HepG2 (cell line): Measurements from ENCODE around the gene PIKFYVE. TPM values are rescaled to one million over a fixed set of nuclear protein-coding genes. Genes with fewer than 3 reads are reported as not detected.
A peak's percentile ranks its signal among the peaks of the same experiment; 100 is the strongest.
"Not testable (repeated sequence)": the region's sequence is repeated elsewhere in the genome, so short reads cannot be mapped to it uniquely, and the experiment has no call there.

Experiments
- ATAC-seq: fragments of 200-7000 bp; cut with Tn5 transposase; 3 replicates; pipeline ENCODE4 v1.9.1; 2020; ENCODE audit warnings: mild to moderate bottlenecking, moderate library complexity
- BruUV-seq: library from RNA; stranded (reverse); fragments of 400-500 nt; replicated peaks from 2 replicates; lab custom pipeline; 2021; lab: Mats Ljungman, UMichigan
- CTCF ChIA-PET: fragments of 300-600 bp; formaldehyde crosslinking; extraction: SDS; loops from one replicate; lab custom pipeline; 2021; ENCODE audit warnings: low total read pairs, inconsistent platforms, low intra/inter-chr PET ratio; lab: Yijun Ruan, JAX
- POLR2A ChIA-PET: fragments of 350-600 bp; sonication (Branson Sonifier 250); formaldehyde crosslinking; loops from one replicate; lab custom pipeline; 2020; ENCODE audit warnings: antibody characterized with exemption, inconsistent platforms; lab: Yijun Ruan, JAX
- DNase-seq: peaks from one replicate; pipeline ENCODE4 v3.0.0-alpha.2; 2015; ENCODE audit warnings: low spot score
- FAIRE-seq: peaks from 3 replicates; lab custom pipeline; 2011; peaks lifted over from hg19 to GRCh38; lab: Jason Lieb, UNC
- H2AFZ ChIP-seq: one replicate; pipeline ENCODE4 v1.6.1; 2011; ENCODE audit warnings: low read length, inconsistent platforms
- H3K27ac ChIP-seq: fragments of 300-600 bp; 3 replicates; pipeline ENCODE4 v1.8.0; 2011; ENCODE audit warnings: mixed run types, mild to moderate bottlenecking, mixed read lengths, low read length, inconsistent platforms; ENCODE audit not compliant: insufficient read depth; ENCODE audit errors: extremely low read length
- H3K27me3 ChIP-seq, 2 experiments: fragments of 200-600 bp in 1 of 2; 2 replicates in 1 of 2; 3 replicates in 1 of 2; pipeline versions ENCODE4 v1.6.0 to v1.8.0; 2011; ENCODE audit warnings: low read length in 2 of 2, mild to moderate bottlenecking in 2 of 2, moderate library complexity in 2 of 2, inconsistent platforms in 1 of 2; ENCODE audit not compliant: insufficient read depth in 2 of 2, control insufficient read depth in 1 of 2
- H3K36me3 ChIP-seq, 2 experiments: fragments of 200-600 bp in 1 of 2; replicated peaks in 1 of 2; 2 replicates in 1 of 2; 3 replicates in 1 of 2; pipeline versions ENCODE4 v1.5.1 to v1.8.0; 2011; ENCODE audit warnings: low read length in 2 of 2, inconsistent platforms in 1 of 2; ENCODE audit not compliant: insufficient read depth in 2 of 2, control insufficient read depth in 1 of 2
- H3K4me1 ChIP-seq: 2 replicates; pipeline ENCODE4 v1.5.1; 2012; ENCODE audit warnings: low read length, inconsistent platforms; ENCODE audit not compliant: insufficient read depth
- H3K4me2 ChIP-seq: 2 replicates; pipeline ENCODE4 v1.6.0; 2011; ENCODE audit warnings: low read depth, low read length, inconsistent platforms
- H3K4me3 ChIP-seq, 3 experiments: fragments of 200-600 bp in 1 of 3; sonication (generic), shearing (Covaris generic) in 1 of 3; replicated peaks in 1 of 3; 2 replicates each; pipeline ENCODE4 v1.5.1; 2011 to 2016; ENCODE audit warnings: low read length in 3 of 3, inconsistent platforms in 2 of 3, low read depth in 2 of 3, mild to moderate bottlenecking in 2 of 3, control low read depth in 1 of 3, mixed read lengths in 1 of 3; ENCODE audit not compliant: insufficient read depth in 1 of 3
- H3K79me2 ChIP-seq: one replicate; pipeline ENCODE4 v1.6.1; 2011; ENCODE audit warnings: low read length, inconsistent platforms; ENCODE audit not compliant: insufficient read depth
- H3K9ac ChIP-seq: 2 replicates; pipeline ENCODE4 v1.6.0; 2011; ENCODE audit warnings: mild to moderate bottlenecking, low read depth, low read length, inconsistent platforms; ENCODE audit not compliant: insufficient read depth
- H3K9me3 ChIP-seq: 2 replicates; pipeline ENCODE4 v1.5.1; 2012; ENCODE audit warnings: mild to moderate bottlenecking, low read length
- H4K20me1 ChIP-seq: 2 replicates; pipeline ENCODE4 v1.6.0; 2011; ENCODE audit warnings: inconsistent platforms, mild to moderate bottlenecking, low read length, moderate library complexity; ENCODE audit not compliant: insufficient read depth
- POGZ ChIP-seq: sonication (generic); formaldehyde crosslinking; IDR thresholded peaks from 2 replicates; pipeline ENCODE4 v1.4.0; 2020; ENCODE audit warnings: mild to moderate bottlenecking, missing genetic modification reagents
- SALL1 ChIP-seq: sonication (generic); formaldehyde crosslinking; IDR thresholded peaks from 2 replicates; pipeline ENCODE4 v1.8.0; 2022; ENCODE audit warnings: mild to moderate bottlenecking, missing genetic modification reagents
- UBTF ChIP-seq: sonication (generic); formaldehyde crosslinking; IDR thresholded peaks from 2 replicates; pipeline ENCODE4 v1.4.0; 2020; ENCODE audit warnings: mild to moderate bottlenecking, missing genetic modification reagents
- ZBTB38 ChIP-seq: sonication (generic); formaldehyde crosslinking; IDR thresholded peaks from 2 replicates; pipeline ENCODE4 v1.5.1; 2020; ENCODE audit warnings: mild to moderate bottlenecking, missing genetic modification reagents
- ZMYM4 ChIP-seq: sonication (generic); formaldehyde crosslinking; IDR thresholded peaks from 2 replicates; pipeline ENCODE4 v1.8.1; 2023; ENCODE audit warnings: mild to moderate bottlenecking, missing genetic modification reagents
- ZNF772 ChIP-seq: sonication (generic); formaldehyde crosslinking; IDR thresholded peaks from 2 replicates; pipeline ENCODE4 v1.5.0; 2020; ENCODE audit warnings: mild to moderate bottlenecking, missing genetic modification reagents
- WGBS: methylation state at CpG from one replicate; pipeline ENCODE4 v1.1.6; 2017; ENCODE audit warnings: low lambda C conversion rate; 5-methylcytosine and 5-hydroxymethylcytosine counted together
- in situ Hi-C: cut with HindIII; loops from 2 replicates; pipeline ENCODE4 v1.10.0; 2017; ENCODE audit warnings: low pct_unique_long_range_greater_than_20kb; ENCODE audit not compliant: extremely low pct_ligation_motif_present
- intact Hi-C: fragments of 100-400 bp; cut with micrococcal nuclease; formaldehyde crosslinking; loops from one replicate; pipeline ENCODE4 v1.10.0; 2022; ENCODE audit not compliant: unreplicated experiment
- polyA plus RNA-seq, 8 experiments: library from polyadenylated mRNA; depleted of rRNA in 3 of 8; stranded (reverse) in 7 of 8; unstranded in 1 of 8; fragments of >200 nt; fragmentation: Illumina TruSeq in 4 of 8; extraction: Trizol in 4 of 8; gene quantifications; 2 replicates each; pipeline versions ENCODE4 v1.2.1 to v1.2.3, GENCODE V29; 2011 to 2016; ENCODE audit warnings: low read depth in 4 of 8, missing spikeins in 1 of 8, mixed read lengths in 1 of 8; ENCODE audit not compliant: insufficient read depth in 1 of 8
- total RNA-seq, 5 experiments: library from RNA; depleted of rRNA; stranded (reverse); fragments of >200 nt; fragmentation: Illumina TruSeq; extraction: Trizol; gene quantifications; 2 replicates each; pipeline ENCODE4 v1.2.3, GENCODE V29; 2016; ENCODE audit warnings: low read depth in 1 of 5
- TF ChIP-seq, protein P1 (sequence below): sonication (generic); formaldehyde crosslinking; IDR thresholded peaks from 2 replicates; pipeline ENCODE4 v1.5.0; 2020; ENCODE audit warnings: mild to moderate bottlenecking, missing genetic modification reagents
- TF ChIP-seq, protein P2 (sequence below): sonication (generic); formaldehyde crosslinking; IDR thresholded peaks from 2 replicates; pipeline ENCODE4 v1.5.1; 2020; ENCODE audit warnings: mild to moderate bottlenecking, missing genetic modification reagents, moderate library complexity

PIKFYVE gene
- total and polyA plus RNA-seq, 2 of the 13 experiments (the other 11 are each of a cell fraction or from before 2014, with no cell fraction given), result 20.2 to 21.7 TPM

GRCh38 chr2:208267526-208267925, 1.5 kb downstream of the PIKFYVE start:
- Histone ChIP-seq H3K4me3 (peak overlapping the region; percentile 71 to 87 (median 86)), H3K9ac (peak overlapping the region; percentile 86), H3K27ac (peak overlapping the region; percentile 79), H3K4me2 (peak overlapping the region; percentile 78), H3K79me2 (peaks cover 41% of the 10 kb centered on the region), H3K4me1 (peaks cover 41% of the 10 kb centered on the region)
- not testable (repeated sequence) for ATAC-seq, DNase-seq, H3K27me3 ChIP-seq, FAIRE-seq, H3K9me3 ChIP-seq, H3K36me3 ChIP-seq, BruUV-seq, H2AFZ ChIP-seq, H4K20me1 ChIP-seq
- 56% methylated on average over 22 of the region's 22 CpGs for WGBS
- in situ Hi-C loops, result loop anchor here (25.0 kb wide), 1 partner anchor 555 kb away; the partner anchor contains the start of gene CCNYL1
- intact Hi-C loops, result loop anchor here (5.0 kb wide), 1 partner anchor 520 kb away; no protein-coding TSS in a partner anchor
- peak; percentile 86 for TF ChIP-seq ZBTB38
- TF ChIP-seq, protein P1, sequence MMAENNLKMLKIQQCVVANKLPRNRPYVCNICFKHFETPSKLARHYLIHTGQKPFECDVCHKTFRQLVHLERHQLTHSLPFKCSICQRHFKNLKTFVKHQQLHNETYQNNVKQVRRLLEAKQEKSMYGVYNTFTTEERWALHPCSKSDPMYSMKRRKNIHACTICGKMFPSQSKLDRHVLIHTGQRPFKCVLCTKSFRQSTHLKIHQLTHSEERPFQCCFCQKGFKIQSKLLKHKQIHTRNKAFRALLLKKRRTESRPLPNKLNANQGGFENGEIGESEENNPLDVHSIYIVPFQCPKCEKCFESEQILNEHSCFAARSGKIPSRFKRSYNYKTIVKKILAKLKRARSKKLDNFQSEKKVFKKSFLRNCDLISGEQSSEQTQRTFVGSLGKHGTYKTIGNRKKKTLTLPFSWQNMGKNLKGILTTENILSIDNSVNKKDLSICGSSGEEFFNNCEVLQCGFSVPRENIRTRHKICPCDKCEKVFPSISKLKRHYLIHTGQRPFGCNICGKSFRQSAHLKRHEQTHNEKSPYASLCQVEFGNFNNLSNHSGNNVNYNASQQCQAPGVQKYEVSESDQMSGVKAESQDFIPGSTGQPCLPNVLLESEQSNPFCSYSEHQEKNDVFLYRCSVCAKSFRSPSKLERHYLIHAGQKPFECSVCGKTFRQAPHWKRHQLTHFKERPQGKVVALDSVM, result peak; percentile 92
- TF ChIP-seq SALL1 (CRISPR knock-in tag), result peak; percentile 24; the same call in 1 of the 2 replicates
- TF ChIP-seq, protein P2, sequence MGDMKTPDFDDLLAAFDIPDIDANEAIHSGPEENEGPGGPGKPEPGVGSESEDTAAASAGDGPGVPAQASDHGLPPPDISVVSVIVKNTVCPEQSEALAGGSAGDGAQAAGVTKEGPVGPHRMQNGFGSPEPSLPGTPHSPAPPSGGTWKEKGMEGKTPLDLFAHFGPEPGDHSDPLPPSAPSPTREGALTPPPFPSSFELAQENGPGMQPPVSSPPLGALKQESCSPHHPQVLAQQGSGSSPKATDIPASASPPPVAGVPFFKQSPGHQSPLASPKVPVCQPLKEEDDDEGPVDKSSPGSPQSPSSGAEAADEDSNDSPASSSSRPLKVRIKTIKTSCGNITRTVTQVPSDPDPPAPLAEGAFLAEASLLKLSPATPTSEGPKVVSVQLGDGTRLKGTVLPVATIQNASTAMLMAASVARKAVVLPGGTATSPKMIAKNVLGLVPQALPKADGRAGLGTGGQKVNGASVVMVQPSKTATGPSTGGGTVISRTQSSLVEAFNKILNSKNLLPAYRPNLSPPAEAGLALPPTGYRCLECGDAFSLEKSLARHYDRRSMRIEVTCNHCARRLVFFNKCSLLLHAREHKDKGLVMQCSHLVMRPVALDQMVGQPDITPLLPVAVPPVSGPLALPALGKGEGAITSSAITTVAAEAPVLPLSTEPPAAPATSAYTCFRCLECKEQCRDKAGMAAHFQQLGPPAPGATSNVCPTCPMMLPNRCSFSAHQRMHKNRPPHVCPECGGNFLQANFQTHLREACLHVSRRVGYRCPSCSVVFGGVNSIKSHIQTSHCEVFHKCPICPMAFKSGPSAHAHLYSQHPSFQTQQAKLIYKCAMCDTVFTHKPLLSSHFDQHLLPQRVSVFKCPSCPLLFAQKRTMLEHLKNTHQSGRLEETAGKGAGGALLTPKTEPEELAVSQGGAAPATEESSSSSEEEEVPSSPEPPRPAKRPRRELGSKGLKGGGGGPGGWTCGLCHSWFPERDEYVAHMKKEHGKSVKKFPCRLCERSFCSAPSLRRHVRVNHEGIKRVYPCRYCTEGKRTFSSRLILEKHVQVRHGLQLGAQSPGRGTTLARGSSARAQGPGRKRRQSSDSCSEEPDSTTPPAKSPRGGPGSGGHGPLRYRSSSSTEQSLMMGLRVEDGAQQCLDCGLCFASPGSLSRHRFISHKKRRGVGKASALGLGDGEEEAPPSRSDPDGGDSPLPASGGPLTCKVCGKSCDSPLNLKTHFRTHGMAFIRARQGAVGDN, result peak; percentile 48
- TF ChIP-seq UBTF, result peak; percentile 26; the same call in 1 of the 2 replicates
- 0 out of 2 replicates have a peak, but pooled peaks have one; percentile 32 for TF ChIP-seq POGZ (CRISPR knock-in tag)
- 0 out of 2 replicates have a peak, but pooled peaks have one; percentile 22 for TF ChIP-seq ZMYM4 (CRISPR knock-in tag)
- 0 out of 2 replicates have a peak, but pooled peaks have one; percentile 22 for TF ChIP-seq ZNF772 (CRISPR knock-in tag)
- POLR2A ChIA-PET, result interaction anchor here (6.6 kb wide), 1 partner anchor 13 kb away, joined by 145 read pairs; the partner anchor contains the start of gene IDH1
- CTCF ChIA-PET, result interaction anchor here (2.4 kb wide), 1 partner anchor 92 kb away, joined by 10 read pairs; no protein-coding TSS in a partner anchor
